Stimulated activated CD4-positive, alpha-beta T cell treated with anti-CD3 and anti-CD28 coated beads, Interleukin-4, amount 100 ng/mL, for 48 hours (primary cell): Measurements from ENCODE around the gene SERPINA3.

ENCODE experiments used
- DNase-seq, 2 donors: peaks; one replicate each; pipeline ENCODE4 v3.0.0-alpha.2; 2020; ENCODE audit warnings: low read depth in 2 of 2

The SERPINA3 gene

GRCh38 chr14:94655169-94655710, 43.0 kb downstream of the SERPINA3 start:
- no peak for DNase-seq

GRCh38 chr14:94656043-94656442, 43.9 kb downstream of the SERPINA3 start:
- DNase-seq = no peak

- DNase-seq = no peak
Measured at GRCh38 chr14:94659256-94659655, 47.1 kb downstream of the SERPINA3 start.

- no peak for DNase-seq
Measured at GRCh38 chr14:94659901-94660300, 47.7 kb downstream of the SERPINA3 start.

GRCh38 chr14:94660306-94660946, 48.2 kb downstream of the SERPINA3 start:
- DNase-seq = no peak

- no peak for DNase-seq
Measured at GRCh38 chr14:94663538-94663937, 51.3 kb downstream of the SERPINA3 start.

GRCh38 chr14:94663965-94664704, 51.9 kb downstream of the SERPINA3 start:
- DNase-seq = no peak

- DNase-seq = no peak
Measured at GRCh38 chr14:94665121-94665520, 52.9 kb downstream of the SERPINA3 start.

- DNase-seq = no peak
Measured at GRCh38 chr14:94665544-94665943, 53.4 kb downstream of the SERPINA3 start.

GRCh38 chr14:94670692-94671285, 58.6 kb downstream of the SERPINA3 start:
- DNase-seq = no peak

- no peak for DNase-seq
Measured at GRCh38 chr14:94671870-94672444, 59.8 kb downstream of the SERPINA3 start.

GRCh38 chr14:94673071-94673470, 60.9 kb downstream of the SERPINA3 start:
- no peak for DNase-seq
